COLO829 (cell line): ENCODE measurements around the gene PRDM5.
"Not testable (repeated sequence)": the region's sequence is repeated elsewhere in the genome, so short reads cannot be mapped to it uniquely, and the experiment has no call there.

Experiments used
- DNase-seq: peaks from one replicate; pipeline ENCODE4 v3.0.0; 2012; ENCODE audit warnings: low spot score

Gene PRDM5

DNA sequence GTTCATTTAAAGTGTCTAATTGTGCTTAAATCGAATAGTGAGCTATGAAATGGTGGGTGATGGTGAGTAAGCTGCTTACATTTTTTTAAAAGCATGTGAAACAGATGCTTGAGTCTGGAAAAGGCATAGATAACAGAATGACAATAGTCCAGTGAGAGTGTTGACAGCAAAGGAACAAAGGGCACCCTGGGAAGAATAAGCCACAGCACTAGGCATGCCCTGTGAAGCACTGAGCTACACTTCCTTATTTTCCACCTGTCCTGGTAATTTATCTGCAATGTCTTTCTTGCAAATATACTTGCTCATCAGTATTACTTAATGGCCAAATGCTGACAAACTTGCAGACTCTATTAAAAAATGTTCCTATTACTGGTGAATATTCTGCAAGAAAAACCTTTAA lies 168.7 kb downstream of the PRDM5 start:
- DNase-seq = no peak

DNA sequence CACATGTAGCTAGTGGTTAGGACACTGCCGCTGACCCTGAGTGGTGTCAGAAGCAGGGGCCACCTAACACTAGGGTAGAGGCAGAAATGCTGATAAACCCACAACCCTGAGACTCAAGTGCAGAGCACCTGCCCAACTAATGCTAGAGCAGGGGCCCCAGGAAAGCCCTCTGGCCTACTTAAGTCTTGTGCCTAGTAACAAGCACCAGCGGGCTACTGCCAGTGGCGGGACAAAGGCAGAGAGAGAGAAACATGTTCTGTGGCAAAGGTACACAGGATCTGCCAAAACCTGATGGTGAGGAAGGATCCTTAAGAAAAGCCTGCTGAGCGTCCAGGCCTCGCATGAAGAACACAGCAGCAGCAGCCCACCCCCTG lies 172.4 kb downstream of the PRDM5 start:
- no peak for DNase-seq

DNA sequence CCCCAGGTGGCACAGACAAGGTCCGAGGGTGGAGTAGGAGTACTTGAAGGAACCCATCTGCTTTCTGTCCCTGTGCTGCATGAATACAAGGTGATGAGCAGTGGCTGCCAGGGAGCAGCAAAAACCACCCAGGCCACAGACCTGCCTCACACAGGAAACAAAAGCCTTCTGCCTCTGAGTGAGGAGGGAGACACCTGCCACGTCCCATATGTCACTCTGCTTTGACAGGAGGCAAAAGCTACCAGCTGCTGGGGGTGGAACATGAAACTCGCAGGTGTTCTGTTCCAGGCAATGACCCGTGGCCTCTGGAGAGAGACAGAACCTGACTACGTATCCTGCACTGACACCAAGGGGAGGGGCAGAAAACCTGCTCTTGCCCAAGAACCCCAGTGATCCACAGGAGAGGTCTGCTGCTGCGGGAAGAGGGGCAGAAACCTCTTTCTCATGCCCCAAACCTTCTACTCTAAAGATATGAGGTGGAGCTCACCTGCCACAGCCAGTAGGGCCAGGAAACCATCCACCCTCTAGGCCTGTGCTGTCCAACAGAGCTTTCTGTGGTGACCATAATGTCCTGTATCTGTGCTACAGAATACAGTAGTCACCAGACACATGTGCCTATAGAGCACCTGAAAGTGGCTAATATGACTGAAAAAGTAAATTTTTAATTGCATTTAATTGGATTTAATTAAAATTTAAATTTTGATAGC lies 172.9 kb downstream of the PRDM5 start:
- DNase-seq = no peak

DNA sequence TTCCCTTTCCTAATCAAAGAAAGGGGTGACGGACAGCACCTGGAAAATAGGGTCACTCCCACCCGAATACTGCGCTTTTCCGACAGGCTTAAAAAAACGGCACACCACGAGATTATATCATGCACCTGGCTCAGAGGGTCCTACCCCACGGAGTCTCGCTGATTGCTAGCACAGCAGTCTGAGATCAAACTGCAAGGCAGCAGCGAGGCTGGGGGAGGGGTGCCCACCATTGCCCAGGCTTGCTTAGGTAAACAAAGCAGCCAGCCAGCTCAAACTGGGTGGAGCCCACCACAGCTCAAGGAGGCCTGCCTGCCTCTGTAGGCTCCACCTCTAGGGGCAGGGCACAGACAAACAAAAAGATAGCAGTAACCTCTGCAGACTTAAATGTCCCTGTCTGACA lies 180.9 kb downstream of the PRDM5 start:
- DNase-seq = not testable (repeated sequence)

- DNase-seq = no peak
These were observed 186.2 kb downstream of the PRDM5 start for GRCh38 chr4:120736312-120736711.

DNA sequence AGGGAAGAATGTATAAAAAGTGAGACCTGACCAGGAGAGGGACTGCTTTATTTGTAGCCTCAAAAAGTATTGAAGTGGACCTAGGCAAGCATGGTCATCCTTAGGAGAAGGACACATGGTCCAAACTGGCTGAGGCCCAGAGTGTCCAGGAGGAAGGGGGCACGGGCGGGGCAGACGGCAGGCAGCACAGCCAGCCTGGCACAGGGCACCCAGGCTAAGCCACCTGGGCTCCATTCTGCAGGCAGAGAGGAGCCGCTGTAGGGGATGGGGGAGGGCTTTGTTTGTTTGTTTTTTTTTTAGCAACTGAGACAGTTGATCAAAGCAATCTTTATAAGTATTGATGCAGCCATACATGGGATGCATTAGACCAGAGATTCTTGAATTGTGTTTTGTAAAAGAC lies 188.6 kb downstream of the PRDM5 start:
- DNase-seq = no peak

- DNase-seq = no peak
These were observed 189.5 kb downstream of the PRDM5 start for GRCh38 chr4:120733054-120733453.

DNA sequence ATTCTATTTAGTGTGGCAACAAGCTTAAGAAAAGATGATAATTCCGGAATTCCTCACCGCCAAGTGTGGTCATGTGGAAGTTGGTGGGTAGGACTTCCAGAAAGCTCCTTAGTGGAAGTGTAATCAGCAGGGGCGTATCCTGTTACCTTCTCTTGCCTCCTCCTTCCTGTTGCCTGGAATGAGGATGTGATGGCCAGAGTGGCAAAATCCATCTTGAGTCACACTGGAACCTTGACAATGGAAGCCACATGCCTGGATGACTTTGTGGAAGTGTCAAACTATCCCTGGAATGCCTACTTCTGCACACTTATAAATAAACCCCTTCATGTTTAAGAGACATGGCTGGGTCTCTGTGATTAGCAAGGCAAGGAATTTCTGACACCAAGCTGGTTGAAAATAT lies 191.0 kb downstream of the PRDM5 start:
- DNase-seq = no peak

DNA sequence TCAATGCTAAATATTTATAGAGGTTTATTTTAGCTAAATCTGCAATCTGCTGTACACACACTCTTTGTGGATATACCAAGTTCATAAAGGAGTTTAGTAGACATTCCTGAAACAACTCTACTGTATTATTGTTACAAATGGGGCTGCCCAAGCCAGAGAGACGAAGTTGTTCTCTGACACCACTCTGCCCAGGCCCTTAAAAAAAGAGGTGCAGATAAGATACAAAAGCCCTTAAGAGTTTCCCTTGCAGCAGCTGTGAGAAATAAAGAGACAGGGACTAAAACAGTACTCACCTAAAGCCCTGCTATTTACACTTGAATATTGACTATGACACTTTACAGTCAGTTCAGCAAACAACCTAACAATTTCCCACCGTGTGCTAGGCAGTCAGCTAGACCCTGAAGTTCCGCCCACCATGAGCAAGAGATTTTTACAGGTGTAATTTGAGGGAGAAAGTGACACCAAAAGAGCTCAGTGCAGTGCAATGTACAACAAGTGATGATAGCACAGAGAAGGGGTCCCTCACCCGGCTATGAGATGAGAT lies 191.7 kb downstream of the PRDM5 start:
- no peak for DNase-seq

DNA sequence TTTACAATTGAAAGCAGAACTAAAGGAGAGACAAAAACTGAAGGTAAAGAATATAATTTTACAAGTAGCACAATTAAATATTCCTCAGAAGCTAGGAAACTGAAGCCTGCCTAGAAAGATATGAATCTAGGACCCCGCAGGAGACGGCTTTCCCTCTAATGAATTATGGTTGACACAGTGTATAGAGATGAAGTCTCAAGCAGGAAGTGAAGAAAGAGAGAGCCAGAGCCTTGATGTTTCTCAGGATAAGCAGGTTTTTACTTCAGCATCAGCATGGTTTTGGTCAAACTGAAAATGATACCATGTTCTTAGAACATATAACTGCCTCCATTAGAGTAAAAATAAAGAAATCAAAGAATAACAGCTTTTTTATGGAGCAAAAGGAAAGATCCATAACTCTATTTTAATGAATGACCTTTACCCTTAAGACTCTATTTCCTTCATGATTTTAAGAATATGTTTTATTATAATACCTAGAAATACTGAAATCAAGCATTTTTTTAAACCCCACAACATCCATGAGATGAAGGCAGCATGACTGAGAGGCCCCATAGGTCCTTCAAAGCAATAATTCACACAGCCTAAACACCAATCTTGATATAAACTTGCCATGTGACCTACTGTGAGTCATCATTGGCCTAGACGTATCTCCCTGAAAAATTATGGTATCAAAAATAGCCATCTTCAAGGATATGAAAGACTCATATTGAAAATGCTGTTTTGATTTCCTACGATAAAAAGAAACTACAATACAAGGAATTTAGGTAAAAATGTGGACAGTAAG lies 193.4 kb downstream of the PRDM5 start:
- DNase-seq = no peak

- DNase-seq = no peak
These were observed 196.6 kb downstream of the PRDM5 start for GRCh38 chr4:120725639-120726580.

GRCh38 chr4:120724656-120725055 lies 197.9 kb downstream of the PRDM5 start:
- no peak for DNase-seq

- no peak for DNase-seq
These were observed 198.5 kb downstream of the PRDM5 start for GRCh38 chr4:120723986-120724385.

DNA sequence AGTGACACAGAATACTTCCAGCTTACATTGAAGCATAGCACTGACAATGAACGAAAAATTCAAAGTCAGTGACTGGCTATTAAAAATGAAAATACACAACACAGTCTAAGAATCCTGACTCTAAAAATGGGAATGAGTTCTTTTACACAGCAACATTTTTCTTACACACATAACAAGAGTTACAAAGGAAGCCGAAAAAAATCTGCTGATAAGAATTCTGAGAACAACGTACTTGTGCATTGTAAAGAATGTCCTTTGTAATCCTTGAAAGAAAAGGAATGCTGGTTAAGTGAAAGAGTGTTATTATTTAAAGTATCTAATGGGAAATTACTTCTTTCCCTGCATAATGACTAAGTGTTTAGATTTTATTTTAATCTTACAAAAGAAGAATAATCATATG lies 199.4 kb downstream of the PRDM5 start:
- no peak for DNase-seq

DNA sequence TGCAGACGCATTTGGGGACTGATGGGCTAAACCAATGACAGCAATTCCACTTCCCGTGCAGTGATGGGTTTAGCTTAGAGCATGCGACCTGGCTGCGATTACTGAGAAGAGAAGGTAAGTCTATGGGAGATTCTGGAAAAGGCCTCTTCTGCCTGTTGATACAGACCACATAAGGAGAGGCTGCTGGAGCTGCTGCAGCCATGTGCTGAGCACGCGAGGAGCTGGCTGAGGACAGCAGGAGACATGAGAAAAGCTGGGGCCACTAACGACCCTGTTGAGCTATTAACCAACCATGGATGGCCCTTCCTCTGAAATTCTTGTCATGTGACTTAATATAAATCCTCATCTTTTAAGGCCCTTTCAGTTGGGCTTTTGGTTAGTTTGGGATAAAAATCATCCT lies 199.9 kb downstream of the PRDM5 start:
- no peak for DNase-seq

GRCh38 chr4:120720354-120720934 lies 202.1 kb downstream of the PRDM5 start:
- no peak for DNase-seq

DNA sequence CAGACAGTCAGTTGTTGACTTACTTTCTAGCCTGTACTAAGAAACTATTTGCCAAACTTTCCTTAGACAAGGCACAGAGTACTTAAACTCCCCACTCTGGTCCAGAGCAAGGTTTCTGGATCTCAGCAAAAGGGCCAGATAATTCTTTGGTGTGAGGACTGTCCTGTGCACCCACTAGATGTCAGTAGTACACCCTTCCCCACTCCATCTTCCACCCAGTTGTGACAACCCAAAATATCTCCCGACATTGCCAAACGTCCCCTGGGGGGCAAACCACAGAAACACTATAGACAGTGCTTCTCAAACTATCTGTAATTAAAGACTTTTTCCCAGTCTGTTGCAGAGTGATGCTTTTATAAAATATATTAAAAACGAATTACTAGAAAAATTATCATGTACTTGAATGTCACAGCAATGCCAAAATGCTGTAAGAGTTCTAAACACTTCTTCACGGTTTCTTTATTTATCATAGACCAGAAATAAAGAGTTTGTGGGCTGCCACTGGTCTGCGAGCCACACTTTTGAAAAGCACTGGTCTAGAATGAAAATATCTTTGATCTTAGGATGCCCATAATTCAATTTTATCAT lies 203.5 kb downstream of the PRDM5 start:
- DNase-seq = no peak

DNA sequence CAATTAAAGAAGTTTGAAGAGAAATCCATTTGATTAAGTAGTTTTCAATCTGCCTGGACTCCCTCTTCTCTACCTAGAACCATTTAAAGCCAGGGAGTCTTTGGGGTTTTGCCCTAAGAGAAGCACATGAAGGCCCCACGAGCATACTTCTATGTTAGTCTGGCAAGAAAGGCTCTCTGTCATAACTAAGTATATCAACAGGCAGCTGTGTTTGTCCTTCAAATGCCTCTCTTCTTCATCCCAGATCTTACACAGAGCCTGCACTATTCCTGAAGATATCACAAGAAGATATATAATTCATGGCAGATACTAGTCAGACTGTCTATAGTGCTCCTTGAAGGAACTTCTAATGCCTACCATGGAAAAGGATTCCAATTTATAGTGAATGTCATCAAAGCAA lies 206.2 kb downstream of the PRDM5 start:
- no peak for DNase-seq

DNA sequence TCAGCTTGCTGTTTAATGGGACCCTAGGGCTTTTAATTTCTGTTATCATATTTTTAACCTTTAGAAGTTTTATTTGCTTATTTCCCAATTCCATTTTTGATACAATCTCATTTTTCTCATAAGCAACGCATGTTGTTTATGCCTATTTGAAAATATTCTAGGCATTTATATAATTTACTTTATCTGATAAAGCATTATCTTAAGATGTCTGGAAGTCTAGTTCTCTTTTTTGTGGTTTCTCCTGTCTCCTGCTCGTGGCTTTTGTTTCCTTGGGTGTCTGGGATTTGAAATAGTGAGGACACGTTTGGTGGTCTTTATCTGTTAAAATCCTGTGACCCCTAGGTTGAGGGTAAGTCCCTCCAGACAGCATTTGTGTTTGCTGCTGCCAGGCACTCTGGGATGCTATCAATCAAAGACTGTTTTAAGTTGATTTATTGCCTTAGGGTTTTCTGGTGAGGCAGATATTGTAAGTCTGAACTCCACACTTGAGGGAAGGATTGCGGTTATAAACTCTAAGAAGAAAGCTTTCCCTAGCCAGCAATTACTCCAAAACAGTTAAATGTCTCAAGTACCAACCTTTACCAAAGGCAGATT lies 208.0 kb downstream of the PRDM5 start:
- DNase-seq = no peak

- DNase-seq = no peak
These were observed 212.5 kb downstream of the PRDM5 start for GRCh38 chr4:120709991-120710390.

GRCh38 chr4:120704538-120704937 lies 218.0 kb downstream of the PRDM5 start:
- peak; percentile 70 for DNase-seq
